ENCODE results near the gene SRF. TPM values are rescaled to one million over a fixed set of nuclear protein-coding genes. Genes with fewer than 3 reads are reported as not detected.

Gene SRF
- total and polyA plus RNA-seq, 2 of the 4 experiments (the other 2 are of a cell fraction) = 20.6 to 56.3 TPM

DNA sequence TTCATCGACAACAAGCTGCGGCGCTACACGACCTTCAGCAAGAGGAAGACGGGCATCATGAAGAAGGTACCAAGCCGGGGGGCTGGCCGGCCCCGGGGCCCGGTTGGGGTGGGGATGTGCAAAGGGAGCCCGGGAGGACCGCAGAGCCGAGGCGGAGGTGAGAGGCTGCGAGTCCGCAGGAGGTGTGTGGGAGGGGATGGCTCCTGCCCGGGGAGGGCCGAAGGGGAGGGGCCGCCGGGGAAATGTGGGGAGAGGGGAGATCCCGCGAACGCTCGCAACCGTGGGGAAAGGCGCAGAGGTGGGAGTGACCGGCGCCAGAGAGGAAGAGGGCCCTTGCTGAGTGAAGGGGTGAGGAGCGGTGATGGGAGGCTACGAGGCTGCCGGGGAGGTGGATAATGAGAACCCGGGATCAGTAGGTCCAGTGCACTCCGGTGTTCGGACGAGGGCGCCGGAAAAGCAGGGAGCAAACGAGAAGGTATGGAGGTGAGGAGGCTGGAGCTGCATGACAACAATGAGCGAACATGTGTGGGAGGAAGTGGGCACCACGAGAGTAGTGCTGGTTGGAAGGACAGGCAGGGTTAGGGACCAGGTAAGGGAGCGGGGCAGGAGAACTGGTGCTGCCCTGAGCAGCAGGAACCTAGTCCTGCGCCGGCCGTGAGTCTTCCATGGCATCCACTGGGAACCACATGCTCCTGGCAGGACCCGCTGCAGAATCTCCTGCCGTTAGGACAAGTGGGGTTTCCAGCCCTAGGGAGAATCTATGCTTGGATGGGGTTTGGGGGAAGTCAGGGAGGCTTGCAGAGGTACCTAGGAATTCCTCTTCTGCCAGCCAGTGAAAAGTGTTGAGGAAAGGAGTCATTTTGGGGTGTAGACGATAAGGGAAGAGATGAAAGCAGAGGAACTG, 1.3 kb downstream of the SRF start:
- Histone ChIP-seq H2BK120ac (ENCODE audit: low read depth, low read length) (peak overlapping the region; percentile 97), H3K14ac (replicated peaks; ENCODE audit: low read depth, low read length) (peak overlapping the region; percentile 99), H3K36me3 (ENCODE audit: control insufficient read depth, insufficient read depth, low read length) (peaks cover 21% of the 10 kb centered on the region), H2AK9ac (replicated peaks; ENCODE audit: low read depth, low read length, poor library complexity) (peak overlapping the region; percentile 99), H3K56ac (ENCODE audit: extremely low read depth, insufficient read depth, low read length) (peak overlapping the region; percentile 96), H2AFZ (replicated peaks; ENCODE audit: low read length, poor library complexity) (peak overlapping the region; percentile 90), H2BK20ac (ENCODE audit: low read depth, low read length) (peak overlapping the region; percentile 50; the same call in 1 of the 2 replicates), H3K27ac (ENCODE audit: insufficient read depth, low read length) (peak overlapping the region; percentile 90), H3K23ac (ENCODE audit: low read depth, low read length) (peak overlapping the region; percentile 97), H4K91ac (ENCODE audit: insufficient read depth, low read depth, low read length) (peak overlapping the region; percentile 100), H2BK15ac (ENCODE audit: low read depth, low read length) (peak overlapping the region; percentile 100; the same call in 2 of the 3 replicates), H3K9me3 (ENCODE audit: control insufficient read depth, insufficient read depth, low read length) (no peaks in the 10 kb centered on the region), H3K9me1 (ENCODE audit: insufficient read depth, low read length) (peaks cover 15% of the 10 kb centered on the region), H3K4me1 (ENCODE audit: control insufficient read depth, insufficient read depth, low read length) (peaks cover 15% of the 10 kb centered on the region), H4K20me1 (ENCODE audit: insufficient read depth, low read length) (peaks cover 40% of the 10 kb centered on the region), H3K4me2 (ENCODE audit: low read depth, low read length) (peak overlapping the region; percentile 81), H4K8ac (ENCODE audit: low read depth in 2 of 2, low read length in 2 of 2) (peak overlapping the region; percentile 86 to 97), H3K18ac (ENCODE audit: low read depth, low read length) (peak overlapping the region; percentile 69), H3K4me3 (ENCODE audit: insufficient read depth, low read depth, low read length) (peak overlapping the region; percentile 73), H2AK5ac (ENCODE audit: low read depth, low read length) (peak overlapping the region; percentile 100), H3K4ac (ENCODE audit: low read depth, low read length) (peak overlapping the region; percentile 100), H3K9ac (ENCODE audit: low read depth, low read length) (peak overlapping the region; percentile 99), H2BK5ac (ENCODE audit: low read depth, low read length, poor library complexity, severe bottlenecking) (peak overlapping the region; percentile 94), H4K5ac (ENCODE audit: low read depth, low read length) (peak overlapping the region; percentile 53), H3K79me1 (ENCODE audit: low read depth in 1 of 2, low read length in 2 of 2) (peaks cover 20 to 41% of the 10 kb centered on the region in 2 experiments), H3K27me3 (ENCODE audit: control insufficient read depth, insufficient read depth, low read length) (no peaks in the 10 kb centered on the region)
- TF ChIP-seq MXI1 (IDR thresholded peaks at IDR 0.05; ENCODE audit: borderline replicate concordance, low read depth, low read length) (peak; percentile 64; the same call in 1 of the 2 replicates), MAZ (IDR thresholded peaks at IDR 0.05; ENCODE audit: borderline replicate concordance, low read depth, low read length) (peak; percentile 87; the same call in 1 of the 2 replicates), RAD21 (IDR thresholded peaks at IDR 0.05; ENCODE audit: low read length) (no peak), CHD1 (IDR thresholded peaks at IDR 0.05; ENCODE audit: low read depth, low read length) (no peak), POLR2A (IDR thresholded peaks at IDR 0.05; ENCODE audit: low read depth, low read length) (0 out of 2 replicates have a peak, but pooled peaks have one; percentile 10)
- CTCF ChIA-PET = interaction anchor here (0.8 kb wide), 1 partner anchor 10 kb away, joined by 6 read pairs; the partner anchor contains the start of gene CUL9
- intact Hi-C loops (cut with micrococcal nuclease) = no loop called here
- 2% methylated on average over 35 of the region's 46 CpGs; no CpG with 5 or more reads in 1 of the 2 experiments for WGBS, 2 experiments (ENCODE audit: extremely low coverage in 2 of 2, insufficient read length in 1 of 2)
- ATAC-seq (ENCODE audit: low read depth) = peak; percentile 1
- DNase-seq = peak; percentile 27
- POLR2A ChIA-PET (ENCODE audit: unreplicated experiment) = interaction anchor here (1.1 kb wide), 1 partner anchor 10 kb away, joined by 6 read pairs; the partner anchor contains the start of gene CUL9
- no TSS peak for BruUV-seq (replicated peaks)
- in situ Hi-C loops (cut with MboI; ENCODE audit: low sequenced_read_pairs) = no loop called here
- dilution Hi-C loops (cut with HindIII; ENCODE audit: low sequenced_read_pairs, unreplicated experiment) = no loop called here

All from IMR-90 (cell line).